HG02798 (cell line): ENCODE measurements around the gene HIVEP3.
A peak's percentile ranks its signal among the peaks of the same experiment; 100 is the strongest.

Experiments
- ATAC-seq: cut with Tn5 transposase; IDR thresholded peaks from one replicate; pipeline ENCODE4 v1.9.1; 2021; ENCODE audit warnings: mild to moderate bottlenecking; ENCODE audit not compliant: unreplicated experiment, poor library complexity

Gene HIVEP3

DNA sequence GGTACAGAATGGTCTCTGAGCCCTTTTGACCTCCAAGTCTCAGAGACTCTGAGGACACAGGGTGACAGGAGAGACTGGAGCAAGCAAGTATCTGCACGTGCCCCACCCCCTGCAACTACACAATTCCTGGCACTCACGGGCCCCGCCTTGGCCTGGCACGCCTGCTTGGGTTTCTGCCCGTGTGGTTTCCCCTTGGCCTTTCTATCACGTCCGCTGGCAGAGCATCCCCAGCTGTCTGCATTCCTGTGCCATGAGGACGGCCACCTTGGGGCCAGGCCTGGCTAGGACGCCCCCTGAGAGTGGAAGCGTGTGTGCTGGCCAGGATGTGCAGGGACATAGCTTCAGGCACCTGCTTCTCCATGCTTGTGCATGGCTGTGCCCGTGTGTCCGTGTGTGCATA, 419.9 kb downstream of the HIVEP3 start:
- ATAC-seq = no peak

DNA sequence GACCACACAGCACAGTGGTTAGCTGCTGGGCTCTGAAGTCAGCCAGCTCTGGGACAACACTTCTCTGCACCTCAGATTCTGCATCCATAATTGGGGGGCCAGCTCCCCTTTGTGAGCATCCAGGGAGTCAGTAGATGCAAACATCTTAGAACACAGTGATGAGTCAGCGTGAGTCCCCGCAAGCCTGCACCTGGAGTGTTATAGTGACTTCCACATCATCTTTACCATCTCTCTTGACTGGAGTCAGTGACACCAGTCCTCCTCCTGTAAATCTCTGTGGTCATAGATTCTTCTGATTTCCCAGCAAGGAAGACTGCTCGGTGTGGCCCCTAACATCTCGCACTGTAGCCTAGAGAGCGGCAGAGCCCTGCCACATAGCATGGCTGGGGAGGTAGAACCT, 420.3 kb downstream of the HIVEP3 start:
- no peak for ATAC-seq

DNA sequence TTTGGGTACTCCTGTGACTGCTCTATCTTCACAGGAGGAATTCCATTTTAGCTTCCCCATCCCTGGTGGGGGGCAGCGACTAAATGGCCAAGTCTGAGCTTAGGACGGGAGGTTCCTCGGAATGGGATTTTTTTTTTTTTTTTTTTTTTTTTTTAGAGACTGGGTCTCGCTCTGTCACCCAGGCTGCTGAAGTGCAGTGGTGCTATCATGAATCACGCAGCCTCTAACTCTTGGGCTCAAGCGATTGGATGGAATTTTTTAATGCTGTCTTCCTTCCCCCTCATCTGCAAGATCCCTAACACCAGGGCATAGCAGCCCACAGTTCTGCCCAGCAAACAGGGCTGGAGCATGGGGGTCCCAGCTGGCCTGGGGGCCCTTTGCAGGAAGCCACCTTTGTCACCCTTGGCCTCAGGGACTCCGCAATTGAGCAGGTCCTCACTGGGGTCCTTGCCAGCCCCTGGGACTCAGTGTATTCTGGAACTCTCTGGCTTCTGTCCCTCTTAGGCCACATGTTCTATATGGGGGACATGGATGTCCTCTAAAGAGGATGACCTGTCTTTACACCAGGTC, 421.2 kb downstream of the HIVEP3 start:
- no peak for ATAC-seq

DNA sequence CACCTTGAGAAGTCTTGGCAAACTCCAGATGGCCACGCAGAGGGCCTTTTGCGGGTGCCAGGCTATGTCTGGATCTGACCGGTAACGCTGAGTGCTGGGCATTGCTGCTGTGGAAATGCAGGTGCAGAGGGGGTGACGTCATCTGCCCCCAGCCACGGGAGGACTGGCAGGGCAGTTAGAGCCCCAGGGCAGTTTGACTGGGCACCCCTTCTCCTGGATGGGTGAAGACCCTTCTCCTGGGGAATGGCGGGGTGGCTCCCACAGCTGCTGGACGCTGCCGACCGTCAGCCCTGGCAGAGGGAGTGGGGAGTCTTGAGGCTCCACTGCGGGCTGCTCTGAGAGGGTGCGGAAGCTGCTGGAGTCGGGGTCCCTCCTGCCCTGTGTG, 421.7 kb downstream of the HIVEP3 start:
- ATAC-seq = no peak

DNA sequence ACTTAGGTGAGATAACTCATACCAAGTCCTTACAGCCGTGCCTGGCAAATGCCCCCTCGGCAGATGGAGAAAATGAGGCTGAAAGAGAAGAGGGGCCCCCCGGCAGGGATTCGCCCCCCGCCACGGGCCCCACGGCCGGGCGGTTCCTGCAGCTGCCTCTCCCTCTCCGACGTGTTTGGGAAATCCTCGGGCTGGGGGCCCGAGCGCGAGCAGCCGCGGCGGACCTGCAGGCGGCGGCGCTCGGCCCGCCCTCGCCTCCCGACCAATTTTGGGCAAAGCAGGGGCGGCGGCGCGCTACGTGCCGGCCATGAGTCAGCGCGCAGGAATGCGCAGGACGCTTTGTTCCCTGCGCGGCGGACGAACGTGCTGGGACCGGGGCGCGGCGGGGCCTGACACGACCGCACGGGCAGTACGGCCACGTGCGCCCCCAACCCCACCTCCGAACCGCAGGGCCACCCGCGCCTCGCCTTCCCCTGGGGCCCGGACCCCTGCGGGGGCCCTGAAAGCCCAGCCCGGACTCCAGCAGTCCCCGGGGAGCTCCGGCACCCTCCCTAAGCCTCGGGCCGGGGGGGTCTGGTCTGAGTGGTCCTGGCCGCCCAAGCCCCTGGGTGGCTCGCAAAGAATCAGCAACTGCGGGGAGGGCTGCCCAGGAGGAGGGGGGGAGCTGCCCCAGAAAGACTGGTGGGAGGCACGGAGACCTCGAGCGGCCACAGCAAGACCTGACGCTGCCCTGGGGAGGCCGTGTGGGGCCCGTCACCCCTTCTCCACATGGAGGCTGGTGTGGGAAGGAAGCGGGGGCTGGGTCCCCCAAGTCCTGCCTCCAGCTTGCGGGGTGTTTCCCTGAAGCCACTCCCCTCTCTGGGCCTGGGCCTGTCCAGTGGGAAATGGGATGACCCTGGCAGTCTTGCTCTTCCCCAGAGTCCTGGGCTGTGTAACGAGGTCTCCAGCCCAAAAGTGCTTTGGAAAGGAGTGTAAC, 422.4 kb downstream of the HIVEP3 start:
- ATAC-seq = no peak

DNA sequence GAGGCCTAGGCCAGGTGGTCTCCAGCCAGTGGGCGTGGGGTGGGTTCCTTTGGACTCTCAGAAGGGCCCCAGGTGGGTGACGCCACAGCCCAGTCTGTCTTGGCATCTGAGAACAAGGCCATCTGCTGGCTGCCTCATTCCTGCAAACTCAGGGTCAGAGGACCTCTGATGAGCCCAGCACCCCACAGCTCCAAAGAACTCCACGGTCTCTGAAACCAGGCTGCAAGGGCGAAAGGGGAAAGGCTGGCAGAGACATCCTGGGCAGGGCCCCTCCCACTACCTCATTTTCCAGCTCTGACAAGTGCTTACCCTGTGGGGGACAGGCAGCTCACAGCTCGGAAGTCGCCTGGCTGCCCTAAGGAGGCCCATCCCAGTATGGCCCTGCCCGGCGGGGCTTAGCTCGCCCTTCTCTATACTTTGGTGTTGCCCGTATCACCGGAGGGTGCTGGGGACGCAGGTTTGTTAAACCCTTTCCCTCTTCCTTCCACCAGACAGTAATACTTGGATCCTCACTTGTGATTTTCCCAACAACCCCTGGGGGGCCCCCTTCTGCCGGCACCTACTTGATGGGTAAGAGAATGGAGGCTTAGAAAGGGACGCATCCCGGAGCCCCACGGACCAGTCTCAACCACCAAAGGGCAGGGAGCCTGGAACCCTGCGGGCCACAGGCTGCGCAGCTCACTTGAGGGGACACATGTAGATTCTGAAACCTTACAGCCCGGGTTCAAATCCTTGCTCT, 423.3 kb downstream of the HIVEP3 start:
- no peak for ATAC-seq

DNA sequence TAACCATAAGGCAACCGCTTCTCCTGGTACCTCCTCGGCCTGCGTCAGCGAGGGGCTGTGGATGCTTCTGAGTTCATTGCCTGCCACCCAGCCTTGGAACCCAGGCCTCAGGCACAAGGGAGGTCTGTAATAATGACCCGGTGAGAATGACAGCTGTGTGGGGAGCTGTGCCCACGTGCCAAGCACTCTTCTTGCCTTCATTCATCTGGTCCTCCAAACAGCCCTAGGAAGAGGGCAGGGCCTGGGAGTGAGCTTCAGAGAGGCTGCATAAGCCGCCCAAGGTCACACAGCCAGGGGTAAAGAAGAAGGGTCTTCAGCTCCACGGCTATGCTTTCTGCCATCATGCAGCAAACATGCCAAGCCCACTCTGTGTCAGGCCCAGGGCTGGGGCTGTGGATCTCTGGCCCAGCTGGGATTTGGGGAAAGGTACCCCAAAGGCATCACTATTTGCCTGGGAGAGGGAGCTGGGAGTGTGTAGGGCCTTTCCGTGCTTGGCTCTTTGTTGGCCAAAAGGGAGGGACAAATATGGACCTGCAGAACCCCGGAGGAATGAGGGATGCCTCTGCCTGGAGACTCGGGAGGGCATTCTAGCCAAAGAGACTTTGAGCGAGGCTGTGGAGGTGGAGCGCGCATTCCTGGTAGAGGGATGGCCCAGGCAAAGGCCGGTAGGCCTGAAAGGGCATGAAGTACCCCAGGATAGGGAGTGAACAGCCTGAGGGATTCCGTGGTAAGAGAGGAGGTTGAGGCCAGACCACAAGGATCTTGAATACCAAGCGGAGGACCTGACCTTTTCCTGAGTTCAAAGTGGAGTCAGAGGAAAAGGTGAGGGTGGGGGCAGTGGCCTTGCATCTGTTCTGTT, 424.1 kb downstream of the HIVEP3 start:
- ATAC-seq = no peak

DNA sequence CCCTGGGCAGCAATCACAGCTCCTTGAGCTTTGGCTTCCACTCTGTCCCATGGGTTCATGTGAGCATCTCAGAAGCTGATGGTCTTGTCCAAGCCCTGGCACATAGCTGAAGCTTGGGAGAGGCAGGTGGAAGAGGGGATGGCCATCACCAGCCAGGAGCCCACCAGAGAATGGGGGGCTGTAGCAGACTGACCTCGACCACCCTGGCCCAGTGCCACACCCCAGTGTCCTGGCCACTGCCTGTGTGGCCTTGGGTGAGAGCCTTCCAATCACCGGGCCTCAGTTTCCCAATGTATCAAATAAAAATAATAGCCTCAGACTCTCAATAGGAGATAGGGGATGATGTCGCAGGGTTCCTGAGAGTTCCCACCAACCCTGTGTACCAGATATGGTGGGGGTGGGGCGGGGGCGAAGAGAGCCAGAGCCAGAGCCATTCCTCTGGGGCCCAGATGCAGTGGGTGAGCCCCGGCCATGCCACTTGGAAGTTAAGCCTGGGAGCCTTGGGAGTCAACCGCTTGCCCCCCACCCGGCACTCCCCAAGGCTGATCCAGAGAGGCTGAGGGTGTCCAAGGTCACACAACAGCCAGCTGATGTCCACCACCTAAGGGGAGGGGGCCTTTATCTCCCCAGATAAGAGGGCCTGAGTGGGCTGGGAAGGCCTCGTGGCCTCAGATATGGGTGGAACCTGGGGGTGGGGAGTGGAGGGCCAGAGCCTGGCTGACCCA, 424.9 kb downstream of the HIVEP3 start:
- ATAC-seq = no peak

DNA sequence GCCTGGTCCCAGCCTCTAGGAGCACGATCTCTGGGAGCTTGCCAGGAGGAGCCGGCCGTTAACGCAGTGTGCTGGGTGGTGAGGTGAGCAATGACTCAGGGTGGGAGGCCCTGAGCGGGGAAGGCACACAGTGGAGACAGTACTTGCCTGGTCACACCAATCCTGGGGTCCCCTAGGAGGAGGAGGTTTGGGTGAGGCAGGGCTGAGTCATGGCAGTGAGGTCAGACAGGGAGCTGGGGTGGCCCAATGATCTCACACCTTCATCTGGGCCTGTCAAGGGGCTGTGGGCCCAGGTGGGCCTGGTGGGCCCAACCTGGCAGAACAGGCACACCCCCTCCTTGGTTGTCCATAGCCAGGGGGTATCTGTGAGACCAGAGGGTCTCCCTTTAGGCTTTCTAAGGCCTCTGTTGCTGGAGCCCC, 425.6 kb downstream of the HIVEP3 start:
- ATAC-seq = no peak

DNA sequence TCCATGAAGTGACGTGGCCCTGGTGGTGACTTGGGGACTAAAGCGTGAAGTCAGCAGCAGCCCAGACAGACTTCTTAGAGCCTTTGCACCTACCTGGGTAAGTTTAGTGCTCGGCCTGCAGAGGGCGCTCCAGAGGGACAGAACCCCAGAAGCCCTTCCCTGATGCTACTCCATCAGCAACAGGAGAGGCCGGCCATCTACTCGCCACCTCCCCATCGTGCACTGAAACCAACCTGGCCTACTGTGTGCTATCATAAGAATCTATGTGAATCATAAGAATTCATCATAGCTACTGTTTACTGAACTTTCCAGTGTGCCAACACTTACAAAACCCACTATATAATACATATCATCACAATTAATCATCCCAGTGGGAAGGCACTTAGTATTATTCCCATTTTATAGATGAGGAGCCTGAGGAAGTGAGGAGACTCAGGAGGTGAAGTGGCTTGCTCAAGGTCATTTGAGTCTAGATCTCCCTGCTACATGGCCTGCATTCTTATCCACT, 426.3 kb downstream of the HIVEP3 start:
- ATAC-seq = no peak

DNA sequence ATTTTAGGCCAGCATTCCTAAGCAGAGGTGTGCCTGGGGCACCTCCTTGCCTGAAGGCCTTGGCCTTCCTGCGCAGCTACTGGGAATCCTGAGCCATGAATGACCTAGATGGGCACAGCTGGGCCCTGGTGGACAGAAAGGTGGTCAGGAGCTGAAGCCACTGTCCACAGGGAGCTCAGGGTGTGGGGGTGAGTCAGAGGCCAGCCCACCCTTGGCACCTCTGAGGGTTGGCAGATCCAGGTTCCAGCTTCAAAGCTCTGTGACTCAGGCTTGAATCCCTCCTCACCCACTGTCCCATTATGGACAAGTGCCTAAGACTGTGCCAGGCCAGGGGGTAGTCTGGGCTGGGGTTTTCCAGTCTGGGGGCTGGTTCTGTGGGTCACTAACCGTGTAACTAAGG, 427.8 kb downstream of the HIVEP3 start:
- no peak for ATAC-seq

DNA sequence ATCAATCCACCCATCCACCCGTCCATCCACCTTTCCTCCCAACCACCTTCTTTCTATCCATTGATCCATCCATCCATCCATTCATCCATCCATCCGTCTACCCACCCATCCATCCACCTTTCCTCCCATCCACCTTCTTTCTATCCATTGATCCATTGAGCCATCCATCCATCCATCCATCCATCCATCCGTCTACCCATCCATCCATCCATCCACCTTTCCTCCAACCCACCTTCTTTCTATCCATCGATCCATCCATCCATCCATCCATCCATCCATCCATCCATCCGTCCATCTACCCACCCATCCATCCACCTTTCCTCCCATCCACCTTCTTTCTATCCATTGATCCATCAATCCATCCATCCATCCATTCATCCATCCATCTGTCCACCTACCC, 429.2 kb downstream of the HIVEP3 start:
- ATAC-seq = no peak

DNA sequence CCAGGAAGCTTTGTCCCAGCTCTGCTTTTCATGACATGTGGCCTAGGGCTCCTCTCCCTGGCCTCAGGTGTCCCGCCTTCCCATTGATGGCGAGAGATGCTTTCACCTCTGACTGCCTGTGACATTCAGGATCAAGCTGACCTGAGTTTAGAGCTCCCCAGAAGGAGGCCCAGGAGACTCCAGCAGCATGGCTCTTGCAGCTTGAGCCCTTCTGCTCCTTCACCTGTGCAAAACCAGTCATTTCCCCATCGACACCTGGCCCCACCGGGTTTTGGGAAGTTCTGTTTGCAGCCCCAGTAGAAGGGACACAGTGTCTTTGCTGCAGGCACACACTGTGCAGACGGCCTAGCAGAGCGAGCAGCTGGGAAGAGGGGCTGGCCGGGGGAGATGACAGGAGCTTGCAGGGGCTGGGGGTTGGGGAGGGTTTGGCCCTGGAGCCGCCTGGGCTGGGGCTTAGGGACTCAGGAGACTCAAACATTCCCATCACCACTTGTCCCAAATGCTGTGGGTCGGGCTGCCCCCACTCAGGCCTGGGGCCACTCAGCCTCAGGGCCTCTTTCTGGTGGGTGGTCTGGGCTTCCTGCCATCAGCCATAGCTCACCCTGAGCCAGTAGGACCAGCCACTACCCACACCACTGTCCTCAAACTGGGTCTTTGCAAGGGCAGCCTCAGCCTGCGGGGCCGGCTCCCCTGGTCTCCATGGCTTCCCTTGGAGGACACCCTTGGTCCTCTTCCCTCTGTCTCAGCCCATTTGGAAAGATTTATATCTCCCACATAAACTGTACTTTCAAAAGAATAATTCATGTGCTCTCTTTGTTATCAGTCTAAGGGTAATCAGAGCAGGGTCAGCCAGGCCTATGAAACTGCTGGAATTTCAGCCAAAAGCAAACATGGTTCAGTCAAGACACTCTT, 430.4 kb downstream of the HIVEP3 start:
- no peak for ATAC-seq

DNA sequence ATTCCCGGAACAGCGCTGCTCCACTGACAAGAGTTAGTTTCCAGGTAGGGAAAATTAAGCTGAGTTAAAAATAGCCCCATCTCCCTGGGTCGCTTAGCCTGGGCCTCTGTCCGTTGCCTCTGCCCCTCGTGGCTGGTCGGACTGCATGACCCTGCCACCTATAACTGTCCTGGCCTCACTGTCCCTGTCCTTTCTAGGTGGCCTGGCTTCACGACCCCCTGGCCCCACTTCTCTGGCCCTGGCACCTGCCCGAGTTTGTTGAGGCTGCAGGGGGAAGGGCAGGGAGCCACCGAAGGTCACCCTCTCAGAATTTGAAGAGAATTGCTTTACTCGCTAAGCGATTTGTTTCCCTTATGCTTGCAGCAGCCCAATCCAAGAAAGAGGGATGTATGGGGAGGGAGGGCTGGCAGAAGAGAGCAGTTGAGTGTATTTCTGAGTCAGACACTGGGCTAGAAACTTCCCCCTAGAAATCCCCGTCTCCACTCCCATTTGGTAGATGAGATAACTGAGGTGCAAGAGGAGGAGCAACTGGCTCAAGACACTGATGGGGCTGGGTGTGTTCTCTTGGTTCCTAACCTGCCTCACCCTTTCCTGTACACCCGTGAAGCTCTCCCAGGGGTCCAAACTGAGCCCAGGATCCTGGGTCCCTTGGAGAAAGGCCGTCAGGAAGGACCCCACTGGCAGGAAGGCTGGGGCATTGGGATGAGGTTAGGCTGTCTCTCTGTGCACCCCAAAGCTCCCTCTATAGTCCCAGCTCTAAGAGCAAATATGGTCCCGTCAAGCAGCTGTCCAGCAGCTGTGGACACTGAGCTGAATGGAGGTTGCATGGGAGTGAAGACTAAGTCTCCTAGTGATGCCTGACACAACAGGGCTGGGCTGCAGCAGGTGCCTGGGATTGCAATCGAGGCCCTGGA, 431.3 kb downstream of the HIVEP3 start:
- ATAC-seq = no peak

DNA sequence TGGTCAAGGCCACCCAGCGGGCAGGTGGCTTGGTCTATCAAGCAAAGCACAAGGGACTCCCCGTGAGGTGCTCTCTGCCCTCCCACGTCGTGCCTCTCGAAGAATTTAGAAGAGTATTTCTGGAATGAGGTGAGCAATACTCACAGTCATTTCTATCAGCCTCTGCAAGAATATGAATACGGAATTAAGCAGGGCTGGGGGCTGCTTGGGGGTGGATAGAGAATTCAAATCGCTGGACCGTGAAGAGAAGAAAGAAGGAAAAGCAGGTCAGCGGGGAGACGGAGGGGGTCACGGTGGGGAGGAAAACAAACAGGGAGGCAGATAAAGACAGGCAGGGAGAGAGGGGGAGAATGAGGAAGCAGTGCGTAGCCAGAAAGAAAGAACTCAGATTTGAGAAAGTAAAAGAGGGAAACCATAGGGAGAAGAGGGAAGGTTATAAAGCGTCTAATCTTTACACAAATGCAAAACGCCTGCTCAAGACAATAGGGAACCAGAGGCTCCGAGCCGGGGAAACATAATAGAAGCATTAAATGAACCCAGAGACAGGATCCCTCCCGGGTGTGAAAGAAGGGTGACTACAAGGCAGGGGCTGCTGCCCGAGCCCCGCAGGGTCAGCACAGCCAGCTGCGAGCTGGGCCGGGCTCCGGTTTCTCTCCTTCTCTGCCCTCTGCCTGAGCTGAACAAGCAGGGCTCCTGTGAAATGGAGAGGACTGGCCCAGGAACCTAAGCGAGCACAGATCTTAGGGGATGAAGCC, 432.2 kb downstream of the HIVEP3 start:
- peak; percentile 27 for ATAC-seq

DNA sequence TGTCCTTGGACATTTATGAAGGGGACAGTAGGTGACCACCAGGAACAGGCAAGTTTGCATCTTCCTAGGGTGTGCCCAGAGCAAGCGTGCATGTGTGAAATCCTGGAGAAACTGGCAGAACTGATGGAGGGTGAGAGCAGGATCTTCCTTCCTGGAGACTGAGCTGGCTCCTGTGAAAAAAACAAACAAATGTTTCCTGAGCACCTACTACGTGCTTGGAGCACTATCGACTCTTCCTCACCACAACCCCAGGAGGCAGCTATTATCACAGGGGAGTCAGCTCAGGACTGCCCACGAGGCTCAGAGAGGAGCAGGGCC, 432.7 kb downstream of the HIVEP3 start:
- ATAC-seq = no peak

DNA sequence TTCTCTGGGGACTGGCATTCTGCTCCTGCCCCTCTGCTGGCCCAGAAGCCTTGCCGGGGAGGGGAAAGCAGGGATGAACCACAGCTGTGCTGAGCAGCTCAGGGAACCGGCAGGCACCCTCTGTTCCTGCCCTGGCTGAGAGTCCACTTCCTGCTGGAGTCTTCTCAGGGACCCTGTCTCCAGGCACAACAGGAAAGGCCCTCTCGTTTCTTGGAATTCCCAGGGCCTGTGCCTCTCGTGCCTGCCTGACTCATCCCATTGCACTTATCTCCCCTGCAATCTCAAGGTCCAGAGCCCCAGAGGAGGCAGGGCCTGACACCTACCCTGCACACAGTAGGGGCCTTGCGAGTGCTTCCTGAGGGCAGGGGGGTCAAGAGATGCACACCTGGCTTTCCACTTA, 433.1 kb downstream of the HIVEP3 start:
- no peak for ATAC-seq
